Stimulated activated naive CD8-positive, alpha-beta T cell treated with anti-CD3 and anti-CD28 coated beads, Interleukin-15, Interleukin-2, amounts not matched to agents 100 ng/mL and 50 ng/mL, for 24 hours (primary cell): ENCODE data around the gene HS3ST4.
"Not testable (repeated sequence)": the region's sequence is repeated elsewhere in the genome, so short reads cannot be mapped to it uniquely, and the experiment has no call there.

Experiments used
- H3K27ac Mint-ChIP-seq: one replicate; pipeline ENCODE4 v1.8.0; 2021; ENCODE audit warnings: mild to moderate bottlenecking, mixed read lengths
- H3K27me3 Mint-ChIP-seq: one replicate; pipeline ENCODE4 v1.8.0; 2021; ENCODE audit warnings: mixed read lengths
- H3K36me3 Mint-ChIP-seq: one replicate; pipeline ENCODE4 v1.8.0; 2021; ENCODE audit warnings: low read depth, mixed read lengths
- H3K4me1 Mint-ChIP-seq: one replicate; pipeline ENCODE4 v1.8.0; 2021; ENCODE audit warnings: low read depth, mixed read lengths
- H3K4me3 Mint-ChIP-seq: one replicate; pipeline ENCODE4 v1.8.0; 2021; ENCODE audit warnings: mild to moderate bottlenecking, mixed read lengths
- H3K9me3 Mint-ChIP-seq: one replicate; pipeline ENCODE4 v1.8.0; 2021; ENCODE audit warnings: mixed read lengths

Gene HS3ST4

DNA sequence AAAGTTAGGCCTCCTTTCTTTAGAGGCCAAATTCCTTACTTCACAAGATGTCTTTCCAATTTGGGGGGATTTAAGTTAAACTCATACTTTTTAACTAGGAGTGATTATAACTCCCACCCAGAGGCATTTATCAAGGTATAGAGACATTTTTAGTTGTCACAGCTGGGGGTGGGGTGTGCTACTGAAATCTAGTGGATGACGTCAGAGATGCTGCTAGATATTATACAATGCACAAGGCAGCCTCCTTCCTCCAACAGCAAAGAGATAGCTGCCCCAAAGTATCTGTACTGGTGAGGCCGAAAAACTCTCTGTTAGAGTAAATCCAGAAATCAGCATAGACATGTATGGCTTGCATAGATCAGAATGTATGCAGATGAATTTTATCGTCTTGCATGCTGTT lies 324.0 kb downstream of the HS3ST4 start:
- Mint-ChIP-seq H3K27me3 (peaks cover 6% of the 10 kb centered on the region), H3K36me3 (no peaks in the 10 kb centered on the region), H3K9me3 (peaks cover 19% of the 10 kb centered on the region), H3K27ac (no peak overlapping the region), H3K4me3 (no peak overlapping the region), H3K4me1 (no peaks in the 10 kb centered on the region)

- no peaks in the 10 kb centered on the region for H3K4me1 Mint-ChIP-seq
These were observed 325.2 kb downstream of the HS3ST4 start for GRCh38 chr16:26016989-26017388.

DNA sequence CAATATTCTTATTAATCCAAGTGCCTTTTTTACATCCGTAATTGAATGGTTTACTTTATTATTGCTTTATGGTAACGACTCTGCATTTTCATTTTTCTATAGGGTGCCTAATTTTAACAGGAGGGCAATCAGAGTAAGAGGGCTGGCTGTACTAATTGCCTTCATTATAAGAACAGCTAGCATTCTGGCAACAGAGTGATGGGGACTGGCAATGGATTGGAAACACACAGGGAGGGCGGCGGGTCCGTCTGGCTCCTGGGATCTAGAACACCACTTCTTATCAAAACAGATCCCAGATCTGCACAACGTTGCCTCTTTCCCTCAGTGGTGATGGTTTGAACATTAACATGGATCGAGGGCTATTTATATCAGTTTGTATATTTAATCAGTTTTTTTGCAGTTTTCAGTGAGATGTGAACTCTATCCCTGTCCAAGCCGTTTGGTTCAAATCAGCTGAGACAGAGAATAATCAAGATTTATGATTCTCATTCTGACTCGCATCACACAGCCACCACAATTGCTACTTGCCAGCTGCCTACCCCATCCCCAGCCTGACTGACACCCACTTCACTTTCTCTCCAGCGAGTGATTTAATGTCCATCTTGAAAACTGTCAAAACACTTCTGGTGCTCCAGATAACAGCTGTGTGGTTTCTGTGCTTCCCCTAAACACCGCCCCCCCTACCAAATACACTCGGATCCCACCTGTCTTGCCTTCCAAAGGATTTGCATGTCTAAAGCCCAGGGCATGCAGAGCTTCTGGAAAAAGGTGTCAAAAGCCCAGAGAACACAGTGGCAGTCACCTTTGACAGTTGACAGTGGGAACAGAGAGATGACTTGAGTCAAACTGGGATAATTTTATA lies 327.9 kb downstream of the HS3ST4 start:
- Mint-ChIP-seq H3K4me1 (no peaks in the 10 kb centered on the region), H3K27me3 (peaks cover 6% of the 10 kb centered on the region), H3K27ac (no peak overlapping the region), H3K4me3 (no peak overlapping the region), H3K9me3 (peaks cover 11% of the 10 kb centered on the region), H3K36me3 (no peaks in the 10 kb centered on the region)

More at GRCh38 chr16:26016989-26017388, 325.2 kb downstream of the HS3ST4 start:
- H3K4me3 Mint-ChIP-seq = no peak overlapping the region
- H3K27me3 Mint-ChIP-seq = peaks cover 6% of the 10 kb centered on the region
- no peak overlapping the region for H3K27ac Mint-ChIP-seq
- H3K9me3 Mint-ChIP-seq = peaks cover 18% of the 10 kb centered on the region
- no peaks in the 10 kb centered on the region for H3K36me3 Mint-ChIP-seq

DNA sequence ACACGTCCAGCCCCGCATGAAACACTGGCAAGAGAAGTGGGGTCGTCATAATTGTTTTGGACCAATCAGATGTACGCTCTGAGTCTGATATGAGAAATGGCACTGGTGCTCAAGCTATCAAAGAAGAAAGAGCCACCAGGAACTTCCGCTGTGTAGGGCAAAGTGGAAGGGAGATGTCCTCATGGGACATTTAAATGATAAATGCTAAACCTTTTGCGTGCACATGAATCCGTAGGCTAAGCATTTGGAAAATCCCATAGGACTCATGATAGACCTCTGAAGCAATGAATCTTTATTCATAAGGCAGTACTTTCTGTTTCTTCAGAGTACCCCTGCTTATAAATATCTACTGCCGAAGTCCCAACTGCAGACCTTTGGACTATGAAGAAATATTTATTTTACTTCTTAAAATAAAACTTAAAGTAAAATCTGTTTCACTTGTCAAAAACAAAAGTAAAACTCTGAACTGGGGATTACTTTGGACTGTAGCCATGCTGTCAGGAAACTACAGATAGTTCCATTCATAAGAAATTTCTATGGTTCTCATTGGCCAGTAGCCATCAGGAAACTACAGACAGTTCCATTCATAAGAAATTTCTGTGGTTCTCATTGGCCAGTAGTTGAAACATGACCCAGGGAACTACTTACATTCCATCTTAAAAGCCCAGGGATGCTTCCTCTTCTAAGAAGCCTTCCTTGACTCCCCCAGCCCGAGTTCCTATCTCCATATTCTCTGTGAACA lies 335.1 kb downstream of the HS3ST4 start:
- no peaks in the 10 kb centered on the region for H3K36me3 Mint-ChIP-seq
- peaks cover 7% of the 10 kb centered on the region for H3K9me3 Mint-ChIP-seq
- H3K4me1 Mint-ChIP-seq = no peaks in the 10 kb centered on the region
- H3K27ac Mint-ChIP-seq = no peak overlapping the region
- H3K4me3 Mint-ChIP-seq = no peak overlapping the region
- H3K27me3 Mint-ChIP-seq = no peaks in the 10 kb centered on the region

GRCh38 chr16:26031286-26031685 lies 339.5 kb downstream of the HS3ST4 start:
- Mint-ChIP-seq H3K4me3 (no peak overlapping the region), H3K4me1 (no peaks in the 10 kb centered on the region), H3K36me3 (no peaks in the 10 kb centered on the region), H3K9me3 (peaks cover 7% of the 10 kb centered on the region), H3K27me3 (no peaks in the 10 kb centered on the region), H3K27ac (no peak overlapping the region)

GRCh38 chr16:26032661-26033060 lies 340.9 kb downstream of the HS3ST4 start:
- not testable (repeated sequence) for H3K36me3 Mint-ChIP-seq, H3K27ac Mint-ChIP-seq, H3K9me3 Mint-ChIP-seq, H3K4me1 Mint-ChIP-seq, H3K27me3 Mint-ChIP-seq, H3K4me3 Mint-ChIP-seq

DNA sequence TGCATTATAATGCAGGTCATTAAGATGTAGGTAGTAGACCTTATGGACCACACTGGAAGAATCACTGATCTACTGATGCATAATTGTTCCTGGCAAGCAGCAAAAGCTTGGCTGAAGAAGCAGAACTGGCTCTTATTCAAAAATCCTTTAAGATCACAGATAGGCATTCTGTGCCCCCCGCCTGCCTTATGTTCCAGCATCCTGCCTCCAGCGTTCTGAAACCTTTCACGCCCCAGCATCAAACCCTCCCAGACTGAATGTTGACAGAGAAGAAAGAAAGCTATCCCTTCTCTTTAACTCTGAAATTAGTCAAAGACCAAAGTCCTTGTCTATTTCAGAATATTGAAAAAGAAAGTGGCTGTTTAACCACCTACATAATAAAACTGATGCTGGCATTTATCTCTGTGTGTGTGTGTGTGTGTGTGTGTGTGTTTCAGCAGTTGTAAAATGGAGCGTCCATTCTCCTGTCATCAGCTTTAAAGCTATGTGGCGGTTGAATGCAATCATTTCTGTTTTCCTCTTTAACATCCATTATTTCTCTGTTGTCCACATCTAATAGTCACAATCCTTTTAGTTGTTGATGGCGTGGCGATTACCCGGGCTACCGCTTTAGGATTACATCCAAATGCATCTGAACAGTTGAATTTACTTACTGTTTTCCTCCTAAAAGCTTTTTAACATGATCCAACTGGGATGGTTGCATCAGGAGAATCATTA lies 350.4 kb downstream of the HS3ST4 start:
- H3K9me3 Mint-ChIP-seq = no peaks in the 10 kb centered on the region
- no peaks in the 10 kb centered on the region for H3K36me3 Mint-ChIP-seq
- H3K27me3 Mint-ChIP-seq = no peaks in the 10 kb centered on the region
- no peak overlapping the region for H3K4me3 Mint-ChIP-seq
- H3K27ac Mint-ChIP-seq = no peak overlapping the region
- no peaks in the 10 kb centered on the region for H3K4me1 Mint-ChIP-seq

GRCh38 chr16:26050472-26050871 lies 358.7 kb downstream of the HS3ST4 start:
- Mint-ChIP-seq H3K27ac (no peak overlapping the region), H3K27me3 (peaks cover 7% of the 10 kb centered on the region), H3K4me3 (no peak overlapping the region), H3K36me3 (no peaks in the 10 kb centered on the region), H3K9me3 (peaks cover 3% of the 10 kb centered on the region), H3K4me1 (no peaks in the 10 kb centered on the region)

DNA sequence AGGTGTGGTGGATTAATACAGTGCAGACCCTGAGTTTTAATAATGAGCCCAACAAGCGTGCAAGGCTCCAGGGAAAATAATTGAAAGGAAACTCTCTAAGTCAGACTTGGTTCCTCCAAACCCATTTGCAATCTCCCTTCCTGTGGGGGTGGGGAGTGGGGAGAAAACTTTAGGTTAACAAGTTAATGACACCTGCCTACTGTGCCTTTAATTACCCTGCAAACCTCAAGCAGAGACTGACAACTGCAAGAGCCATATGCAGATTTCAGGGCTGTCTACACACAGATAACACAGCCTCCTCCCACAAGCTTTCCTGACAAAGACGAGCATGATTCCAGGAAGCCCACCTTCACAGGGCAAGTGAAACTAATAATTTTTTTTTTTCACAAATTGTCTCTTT lies 359.3 kb downstream of the HS3ST4 start:
- no peak overlapping the region for H3K27ac Mint-ChIP-seq
- H3K9me3 Mint-ChIP-seq = peaks cover 3% of the 10 kb centered on the region
- no peaks in the 10 kb centered on the region for H3K36me3 Mint-ChIP-seq
- H3K4me1 Mint-ChIP-seq = no peaks in the 10 kb centered on the region
- H3K27me3 Mint-ChIP-seq = peaks cover 7% of the 10 kb centered on the region
- no peak overlapping the region for H3K4me3 Mint-ChIP-seq

GRCh38 chr16:26053889-26054288 lies 362.1 kb downstream of the HS3ST4 start:
- peaks cover 7% of the 10 kb centered on the region for H3K27me3 Mint-ChIP-seq
- H3K36me3 Mint-ChIP-seq = no peaks in the 10 kb centered on the region
- no peaks in the 10 kb centered on the region for H3K4me1 Mint-ChIP-seq
- peaks cover 3% of the 10 kb centered on the region for H3K9me3 Mint-ChIP-seq
- no peak overlapping the region for H3K4me3 Mint-ChIP-seq
- H3K27ac Mint-ChIP-seq = no peak overlapping the region

DNA sequence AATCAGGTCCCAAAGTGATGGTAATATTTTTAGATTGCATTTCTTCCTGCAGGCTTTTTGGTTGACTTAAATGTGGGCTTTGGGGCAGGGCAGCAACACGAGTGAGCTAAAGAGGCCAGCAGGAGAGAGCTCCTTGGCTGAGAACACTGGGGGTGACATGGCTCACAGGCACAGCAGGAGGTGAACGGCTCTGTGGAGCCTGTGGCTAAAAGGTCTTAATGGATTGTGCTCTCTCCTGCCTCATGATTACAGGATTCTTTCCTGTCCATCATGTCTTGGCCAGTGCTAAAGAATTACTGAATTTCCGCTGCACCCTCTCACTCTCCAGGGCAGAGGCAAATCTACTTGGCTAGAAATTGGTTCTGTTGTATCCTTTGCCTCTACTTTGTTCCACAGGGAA lies 366.6 kb downstream of the HS3ST4 start:
- no peak overlapping the region for H3K27ac Mint-ChIP-seq
- no peaks in the 10 kb centered on the region for H3K36me3 Mint-ChIP-seq
- H3K9me3 Mint-ChIP-seq = peaks cover 3% of the 10 kb centered on the region
- no peak overlapping the region for H3K4me3 Mint-ChIP-seq
- H3K4me1 Mint-ChIP-seq = no peaks in the 10 kb centered on the region
- H3K27me3 Mint-ChIP-seq = peaks cover 2% of the 10 kb centered on the region

DNA sequence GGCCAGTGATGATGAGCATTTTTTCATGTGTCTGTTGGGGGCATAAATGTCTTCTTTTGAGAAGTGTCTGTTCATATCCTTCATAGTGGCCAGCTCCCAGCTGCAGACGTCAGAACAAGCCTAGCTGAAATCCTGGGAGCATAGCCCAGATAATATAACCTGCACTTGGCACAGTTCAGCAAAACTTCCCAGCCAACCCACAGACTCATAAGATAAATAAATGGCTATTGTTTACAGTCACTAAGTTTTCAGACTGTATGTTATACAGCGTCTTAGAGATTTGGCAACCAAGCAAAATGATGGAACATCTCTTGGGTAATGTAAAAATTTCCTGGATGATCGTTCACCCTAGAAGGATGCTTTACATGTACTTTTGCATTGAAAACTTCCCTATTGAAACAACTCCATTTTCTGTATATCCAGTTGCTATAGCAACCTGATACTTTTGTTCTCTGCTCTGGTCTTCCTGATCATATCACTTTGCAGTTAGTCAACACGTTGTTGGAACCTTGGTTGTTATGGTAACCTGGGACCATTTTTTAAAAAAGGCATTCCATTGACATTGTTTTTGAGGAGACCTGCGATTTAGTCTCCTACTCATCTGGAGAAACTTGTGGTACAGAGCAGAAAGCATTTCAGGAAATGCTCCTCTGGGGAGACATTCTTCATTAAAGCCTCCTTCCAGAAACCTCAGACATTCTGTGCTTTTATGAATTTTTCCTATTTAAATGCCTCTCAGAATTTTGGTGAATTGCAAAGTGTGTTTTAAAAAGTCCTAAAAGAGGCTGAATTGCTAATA lies 378.7 kb downstream of the HS3ST4 start:
- H3K4me1 Mint-ChIP-seq = no peaks in the 10 kb centered on the region
- H3K27me3 Mint-ChIP-seq = peaks cover 9% of the 10 kb centered on the region
- H3K27ac Mint-ChIP-seq = no peak overlapping the region
- H3K4me3 Mint-ChIP-seq = no peak overlapping the region
- H3K36me3 Mint-ChIP-seq = no peaks in the 10 kb centered on the region
- peaks cover 9% of the 10 kb centered on the region for H3K9me3 Mint-ChIP-seq

GRCh38 chr16:26071101-26071866 lies 379.5 kb downstream of the HS3ST4 start:
- H3K27ac Mint-ChIP-seq = no peak overlapping the region
- peaks cover 9% of the 10 kb centered on the region for H3K27me3 Mint-ChIP-seq
- no peaks in the 10 kb centered on the region for H3K4me1 Mint-ChIP-seq
- H3K4me3 Mint-ChIP-seq = no peak overlapping the region
- no peaks in the 10 kb centered on the region for H3K36me3 Mint-ChIP-seq
- H3K9me3 Mint-ChIP-seq = peaks cover 9% of the 10 kb centered on the region
